GM18951 (cell line): ENCODE measurements around the gene ATP8B4.

Experiments used
- POLR2A ChIP-seq: IDR thresholded peaks from 4 replicates; pipeline ENCODE4 v1.6.1; 2011; ENCODE audit warnings: mild to moderate bottlenecking; ENCODE audit not compliant: insufficient read length, insufficient read depth; ENCODE audit errors: extremely low read depth
- in situ Hi-C: fragments of 300-500 bp; cut with MboI; formaldehyde crosslinking; loops from one replicate; pipeline ENCODE4 v1.12.0; 2022; ENCODE audit warnings: low sequenced_read_pairs, mixed read lengths, inconsistent platforms; ENCODE audit not compliant: unreplicated experiment

The ATP8B4 gene

GRCh38 chr15:49827311-49827710, 291.7 kb downstream of the ATP8B4 start:
- in situ Hi-C loops = no loop called here
- TF ChIP-seq POLR2A = no peak

DNA sequence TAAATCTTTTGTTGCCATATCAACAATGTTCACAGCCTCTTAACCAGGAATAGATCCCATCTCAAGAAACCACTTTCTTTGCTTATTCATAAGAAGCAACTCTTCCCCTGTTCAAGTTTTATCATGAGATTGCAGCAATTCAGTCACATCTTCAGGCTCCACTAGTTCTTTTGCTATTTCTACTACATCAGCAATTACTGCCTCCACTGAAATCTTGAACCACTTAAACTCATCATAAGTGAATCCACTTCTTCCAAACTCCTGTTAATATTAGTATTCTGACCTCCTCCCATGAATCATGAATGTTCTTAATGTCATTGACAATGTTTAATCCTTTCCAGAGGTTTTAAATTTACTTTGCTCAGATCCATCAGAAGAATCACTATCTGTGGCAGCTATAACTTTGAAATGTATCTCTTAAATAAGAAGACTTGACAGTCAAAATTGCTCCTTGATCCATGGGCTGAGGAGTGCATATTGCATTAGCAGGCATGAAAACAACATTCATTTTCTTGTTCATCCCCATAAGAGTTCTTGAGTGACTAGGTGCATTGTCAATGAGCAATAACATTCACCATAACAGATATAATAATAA, 292.3 kb downstream of the ATP8B4 start:
- no peak for TF ChIP-seq POLR2A
- in situ Hi-C loops = no loop called here

DNA sequence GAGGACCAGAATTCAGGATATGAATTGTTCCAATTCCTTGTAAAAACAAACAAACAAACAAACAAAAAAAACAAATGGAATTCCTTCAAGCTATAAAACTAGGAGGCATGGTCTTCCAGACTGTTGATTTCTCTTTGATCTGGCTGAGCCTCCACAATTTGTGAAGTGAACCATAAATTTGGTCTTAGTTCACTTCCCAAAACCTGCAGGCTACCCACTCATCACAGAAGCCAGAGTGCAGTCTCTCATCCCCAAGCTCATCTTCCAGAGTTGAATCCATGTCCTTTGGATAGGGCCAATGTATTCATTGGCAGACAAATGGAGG, 294.3 kb downstream of the ATP8B4 start:
- in situ Hi-C loops = no loop called here
- no peak for TF ChIP-seq POLR2A

GRCh38 chr15:49823987-49824774, 294.9 kb downstream of the ATP8B4 start:
- no peak for TF ChIP-seq POLR2A

GRCh38 chr15:49817100-49817499, 301.9 kb downstream of the ATP8B4 start:
- in situ Hi-C loops = no loop called here
- no peak for TF ChIP-seq POLR2A

More at GRCh38 chr15:49823987-49824774, 294.9 kb downstream of the ATP8B4 start:
- in situ Hi-C loops = no loop called here

- in situ Hi-C loops = no loop called here
Measured at GRCh38 chr15:49815950-49816349, 303.1 kb downstream of the ATP8B4 start.

GRCh38 chr15:49815526-49815925, 303.5 kb downstream of the ATP8B4 start:
- no peak for TF ChIP-seq POLR2A
- in situ Hi-C loops = no loop called here

More at GRCh38 chr15:49815950-49816349, 303.1 kb downstream of the ATP8B4 start:
- TF ChIP-seq POLR2A = no peak

DNA sequence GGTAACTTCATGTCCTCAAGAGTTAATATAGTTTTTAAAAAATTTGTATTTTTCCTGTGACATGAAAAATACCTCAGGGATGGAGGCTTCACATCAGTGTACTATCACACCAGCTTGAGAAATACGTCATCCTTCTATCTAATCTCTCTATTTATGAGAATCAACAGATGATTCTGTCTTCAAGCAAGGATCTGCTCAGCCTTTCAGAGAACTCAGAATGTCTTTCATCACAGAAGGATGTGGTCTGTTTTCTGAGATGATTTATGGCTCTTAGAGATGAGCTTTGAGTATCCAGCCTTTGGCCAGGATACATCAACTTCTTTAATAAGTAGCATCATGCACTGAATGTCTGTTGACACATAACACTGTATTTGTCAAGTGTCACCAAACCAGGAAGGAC, 304.3 kb downstream of the ATP8B4 start:
- no peak for TF ChIP-seq POLR2A
- in situ Hi-C loops = no loop called here

GRCh38 chr15:49813625-49814024, 305.4 kb downstream of the ATP8B4 start:
- in situ Hi-C loops = no loop called here
- no peak for TF ChIP-seq POLR2A

DNA sequence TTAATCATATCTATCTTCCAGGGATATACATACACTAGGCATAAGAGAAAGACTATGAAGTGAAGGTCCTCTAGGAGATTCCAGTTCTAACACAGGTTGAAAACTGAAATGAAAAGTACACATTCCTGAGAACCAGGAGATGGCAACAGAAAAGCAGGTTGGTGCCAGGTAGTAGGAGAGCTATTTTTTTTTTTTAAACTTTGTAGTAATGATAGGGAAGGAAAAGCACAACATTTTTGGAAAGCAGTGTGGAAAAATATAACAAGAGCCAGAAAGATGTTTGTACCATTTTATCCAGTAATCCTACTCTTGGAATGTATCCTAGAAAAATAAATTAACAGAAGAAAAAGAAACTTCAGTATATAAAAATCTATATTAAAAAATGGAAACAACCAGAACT, 308.3 kb downstream of the ATP8B4 start:
- no peak for TF ChIP-seq POLR2A
- in situ Hi-C loops = no loop called here

GRCh38 chr15:49809894-49810609, 309.0 kb downstream of the ATP8B4 start:
- in situ Hi-C loops = no loop called here
- TF ChIP-seq POLR2A = no peak

GRCh38 chr15:49808341-49808740, 310.7 kb downstream of the ATP8B4 start:
- in situ Hi-C loops = no loop called here
- TF ChIP-seq POLR2A = no peak
